Right lobe of liver (tissue), 6 donors: ENCODE results near the gene ANKS6. TPM values are rescaled to one million over a fixed set of nuclear protein-coding genes. Genes with fewer than 3 reads are reported as not detected.

ENCODE experiments used
- ATAC-seq, 4 donors: fragments of 200-7000 bp; cut with Tn5 transposase; one replicate each; pipeline ENCODE4 v1.9.1; 2020; ENCODE audit warnings: mild to moderate bottlenecking in 4 of 4, moderate library complexity in 4 of 4
- DNase-seq, 3 donors: peaks; one replicate each; pipeline ENCODE4 v3.0.0-alpha.2; 2020
- H3K27ac ChIP-seq, 3 donors: fragments of 200-600 bp; one replicate each; pipeline ENCODE4 v1.8.0; 2022
- H3K27me3 ChIP-seq, 2 donors: fragments of 200-600 bp; one replicate each; pipeline ENCODE4 v1.8.0; 2022
- H3K36me3 ChIP-seq, 4 donors: fragments of 200-600 bp; sonication (generic) in 1 of 4; one replicate each; pipeline versions ENCODE4 v1.5.1 to v1.8.0; 2017 to 2022; ENCODE audit warnings: control low read depth in 1 of 4
- H3K4me1 ChIP-seq, 4 donors: fragments of 200-600 bp; sonication (generic) in 1 of 4; one replicate each; pipeline versions ENCODE4 v1.5.1 to v1.8.0; 2017 to 2022; ENCODE audit warnings: control low read depth in 1 of 4
- H3K4me3 ChIP-seq, 3 donors: fragments of 200-600 bp; one replicate each; pipeline ENCODE4 v1.8.0; 2022
- H3K9me3 ChIP-seq, 4 donors: fragments of 200-600 bp; sonication (generic) in 1 of 4; one replicate each; pipeline versions ENCODE4 v1.5.1 to v1.8.0; 2017 to 2022; ENCODE audit warnings: control low read depth in 1 of 4
- POLR2A ChIP-seq: fragments of 450-650 bp; IDR thresholded peaks from one replicate; pipeline ENCODE4 v1.6.1; 2017; ENCODE audit warnings: antibody characterized with exemption, mild to moderate bottlenecking
- WGBS: methylation state at CpG from one replicate; pipeline ENCODE4 v1.1.6; 2018; ENCODE audit warnings: low coverage, low lambda C conversion rate; ENCODE audit not compliant: insufficient coverage; ENCODE audit errors: missing lambda C conversion rate; 5-methylcytosine and 5-hydroxymethylcytosine counted together
- intact Hi-C, 2 donors: fragments of 100-400 bp; cut with DNase I; formaldehyde crosslinking; loops; one replicate each; pipeline versions ENCODE4 v1.11.2 to v1.14.1; 2022
- total RNA-seq, 6 experiments: library from RNA; depleted of rRNA in 2 of 6; stranded (reverse); fragments of >200 nt in 2 of 6; fragmentation: NEBNext Ultra II Directional in 3 of 6; extraction: Animal tissue kit (Norgen Biotek cat#: 25700) in 3 of 6; gene quantifications; one replicate each; pipeline versions ENCODE4 v1.1.0 to v1.2.4, GENCODE V29; 2016 to 2023
- TF ChIP-seq, protein P1 (sequence below), 4 donors: fragments of 200-600 bp in 3 of 4; fragments of 450-650 bp in 1 of 4; IDR thresholded peaks; one replicate each; pipeline versions ENCODE4 v1.5.1 to v1.8.0; 2016 to 2022; ENCODE audit warnings: antibody characterized with exemption in 4 of 4, mild to moderate bottlenecking in 2 of 4
- donor health status: DM: no; HTN: yes; CAD: no.
- donor health status: DM: no; HTN: no; CAD: no.
- donor health status: DM: no; HTN: no; CAD: no.
- donor health status: DM: no; HTN: yes; CAD: no.
- donor health status: DM: no; HTN: yes; CAD: no.

The ANKS6 gene
- total RNA-seq, 6 experiments from 2014 or later = 3.7 to 7.9 (median 4.7) TPM

DNA sequence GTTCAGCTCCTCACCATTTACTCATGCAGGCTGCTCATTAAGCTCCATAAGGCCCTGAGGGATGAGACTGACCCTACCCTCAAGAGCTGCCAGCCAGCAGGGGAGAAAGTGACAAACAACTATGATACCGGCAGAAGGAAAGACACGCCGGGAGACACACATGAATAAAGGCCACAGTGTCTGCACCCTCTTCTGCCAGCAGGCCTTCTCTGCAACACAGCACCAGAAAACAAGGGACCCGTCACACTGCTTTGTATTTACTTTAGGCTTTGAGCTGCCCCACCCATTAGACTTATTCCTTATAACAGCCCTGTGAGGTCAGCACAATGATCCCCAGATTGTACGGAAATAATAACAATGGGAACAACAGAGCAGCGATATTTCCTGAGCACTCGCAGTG is 94.8 kb downstream of the ANKS6 start:
- WGBS = 91% methylated on average over 4 of the region's 7 CpGs
- DNase-seq = no peak
- no peaks in the 10 kb centered on the region for H3K4me1 ChIP-seq
- intact Hi-C loops = no loop called here
- H3K27me3 ChIP-seq = no peaks in the 10 kb centered on the region
- no peaks in the 10 kb centered on the region for H3K36me3 ChIP-seq
- TF ChIP-seq, protein P1, sequence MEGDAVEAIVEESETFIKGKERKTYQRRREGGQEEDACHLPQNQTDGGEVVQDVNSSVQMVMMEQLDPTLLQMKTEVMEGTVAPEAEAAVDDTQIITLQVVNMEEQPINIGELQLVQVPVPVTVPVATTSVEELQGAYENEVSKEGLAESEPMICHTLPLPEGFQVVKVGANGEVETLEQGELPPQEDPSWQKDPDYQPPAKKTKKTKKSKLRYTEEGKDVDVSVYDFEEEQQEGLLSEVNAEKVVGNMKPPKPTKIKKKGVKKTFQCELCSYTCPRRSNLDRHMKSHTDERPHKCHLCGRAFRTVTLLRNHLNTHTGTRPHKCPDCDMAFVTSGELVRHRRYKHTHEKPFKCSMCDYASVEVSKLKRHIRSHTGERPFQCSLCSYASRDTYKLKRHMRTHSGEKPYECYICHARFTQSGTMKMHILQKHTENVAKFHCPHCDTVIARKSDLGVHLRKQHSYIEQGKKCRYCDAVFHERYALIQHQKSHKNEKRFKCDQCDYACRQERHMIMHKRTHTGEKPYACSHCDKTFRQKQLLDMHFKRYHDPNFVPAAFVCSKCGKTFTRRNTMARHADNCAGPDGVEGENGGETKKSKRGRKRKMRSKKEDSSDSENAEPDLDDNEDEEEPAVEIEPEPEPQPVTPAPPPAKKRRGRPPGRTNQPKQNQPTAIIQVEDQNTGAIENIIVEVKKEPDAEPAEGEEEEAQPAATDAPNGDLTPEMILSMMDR (IDR thresholded peaks at IDR 0.05) = no peak
- TF ChIP-seq POLR2A = no peak
- H3K27ac ChIP-seq = no peak overlapping the region
- no peak for ATAC-seq
- no peak overlapping the region for H3K4me3 ChIP-seq
- H3K9me3 ChIP-seq = no peaks in the 10 kb centered on the region

DNA sequence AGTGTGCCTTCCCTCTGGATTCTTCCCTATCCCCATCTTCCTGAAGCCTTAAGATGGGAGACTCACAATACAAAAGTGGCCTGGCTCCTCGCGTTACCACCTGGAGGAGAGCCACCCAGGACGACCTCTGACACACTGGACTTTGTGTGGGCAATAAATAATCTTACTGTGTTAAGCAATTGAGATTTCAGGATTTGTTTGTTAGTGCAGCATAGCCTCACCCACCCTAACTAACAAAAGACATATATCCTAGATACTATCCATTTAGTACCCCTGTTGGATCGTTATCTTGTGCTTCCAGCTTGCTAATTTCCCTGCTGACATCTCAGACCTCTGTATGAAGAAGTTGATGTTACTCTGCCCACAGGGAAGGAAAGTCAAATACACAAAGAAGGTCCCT is 95.6 kb downstream of the ANKS6 start:
- WGBS = 18% methylated on average over 2 of the region's 4 CpGs
- Histone ChIP-seq H3K27ac (no peak overlapping the region), H3K36me3 (no peaks in the 10 kb centered on the region), H3K27me3 (no peaks in the 10 kb centered on the region), H3K9me3 (no peaks in the 10 kb centered on the region), H3K4me3 (no peak overlapping the region), H3K4me1 (no peaks in the 10 kb centered on the region)
- intact Hi-C loops = no loop called here
- DNase-seq = no peak
- TF ChIP-seq, protein P1 (IDR thresholded peaks at IDR 0.05) = no peak
- no peak for TF ChIP-seq POLR2A
- ATAC-seq = no peak

DNA sequence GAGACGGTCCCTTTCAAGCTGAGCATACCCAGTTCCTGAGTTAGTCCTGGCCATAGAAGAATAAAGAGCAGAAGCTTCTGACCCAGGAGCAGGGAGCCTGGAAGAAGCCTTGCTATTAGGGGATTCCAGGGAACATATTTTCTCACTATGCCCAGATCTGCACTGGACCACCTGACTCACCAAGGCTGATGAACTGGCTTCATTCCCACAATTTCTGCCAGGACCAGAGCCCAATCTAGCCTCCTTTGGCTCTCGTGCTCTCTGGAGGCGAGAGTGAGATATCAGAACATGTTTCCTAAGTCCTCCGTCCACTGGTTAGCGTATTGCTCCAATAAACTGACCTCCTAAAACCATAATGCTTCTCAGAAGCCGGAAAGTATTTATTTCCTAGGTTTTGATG is 97.5 kb downstream of the ANKS6 start:
- intact Hi-C loops = no loop called here
- H3K27ac ChIP-seq = no peak overlapping the region
- DNase-seq (no peak), ATAC-seq (no peak)
- H3K27me3 ChIP-seq = no peaks in the 10 kb centered on the region
- no peak overlapping the region for H3K4me3 ChIP-seq
- TF ChIP-seq POLR2A = no peak
- TF ChIP-seq, protein P1 (IDR thresholded peaks at IDR 0.05) = no peak
- H3K4me1 ChIP-seq = no peaks in the 10 kb centered on the region
- H3K36me3 ChIP-seq = no peaks in the 10 kb centered on the region
- WGBS = 79% methylated on average over 4 of the region's 6 CpGs
- no peaks in the 10 kb centered on the region for H3K9me3 ChIP-seq

DNA sequence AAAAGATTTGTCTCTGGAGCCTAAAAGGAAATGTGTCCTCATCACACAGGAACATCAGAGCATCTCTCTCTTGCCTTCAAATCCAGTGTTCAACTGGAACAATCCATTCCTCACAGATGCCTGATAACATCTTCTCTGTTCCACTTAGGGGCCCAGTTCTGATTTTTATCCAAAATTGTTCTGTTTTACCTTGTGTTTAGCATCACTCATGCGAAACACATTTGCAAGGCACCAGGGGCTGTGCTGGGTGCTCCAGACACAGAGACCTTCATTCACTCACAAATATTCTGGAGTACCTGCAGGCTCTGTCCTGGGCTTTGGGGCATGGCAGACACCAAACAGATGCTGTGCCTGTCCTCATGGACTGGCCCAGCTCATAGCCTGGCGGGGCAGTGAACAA is 101.4 kb downstream of the ANKS6 start:
- WGBS = 50% methylated on average over 2 of the region's 2 CpGs
- Histone ChIP-seq H3K4me3 (no peak overlapping the region), H3K27me3 (no peaks in the 10 kb centered on the region)

More for the DNA sequence above, 101.4 kb downstream of the ANKS6 start:
- Histone ChIP-seq H3K27ac (no peak overlapping the region), H3K4me1 (no peaks in the 10 kb centered on the region), H3K9me3 (no peaks in the 10 kb centered on the region), H3K36me3 (no peaks in the 10 kb centered on the region)
- intact Hi-C loops = no loop called here
- DNase-seq = no peak
- ATAC-seq = no peak
- TF ChIP-seq, protein P1 (IDR thresholded peaks at IDR 0.05) = no peak
- TF ChIP-seq POLR2A = no peak
